Bronchial epithelial cell (primary cell): ENCODE results near the gene CDK6. TPM values are rescaled to one million over a fixed set of nuclear protein-coding genes. Genes with fewer than 3 reads are reported as not detected.

Source experiments
- DNase-seq: peaks from one replicate; pipeline ENCODE4 v3.0.0-alpha.2; 2010; ENCODE audit warnings: low read depth
- FAIRE-seq: peaks from 2 replicates; lab custom pipeline; 2011; peaks lifted over from hg19 to GRCh38; lab: Jason Lieb, UNC
- H3K27me3 ChIP-seq: 2 replicates; pipeline ENCODE4 v1.5.1; 2011; ENCODE audit warnings: low read length; ENCODE audit not compliant: control insufficient read depth, insufficient read depth
- H3K36me3 ChIP-seq: 2 replicates; pipeline ENCODE4 v1.5.1; 2011; ENCODE audit warnings: low read length; ENCODE audit not compliant: control insufficient read depth, insufficient read depth
- H3K4me3 ChIP-seq: 2 replicates; pipeline ENCODE4 v1.5.1; 2011; ENCODE audit warnings: mild to moderate bottlenecking, low read depth, low read length, control low read depth
- total RNA-seq: library from RNA; depleted of rRNA; stranded (reverse); fragments of >200 nt; gene quantifications from 2 replicates; pipeline ENCODE4 v1.2.1, GENCODE V29; 2014
- TF ChIP-seq, protein P1 (sequence below): IDR thresholded peaks from 2 replicates; pipeline ENCODE4 v1.5.1; 2011; ENCODE audit warnings: mild to moderate bottlenecking, moderate library complexity, low read length, control low read depth, inconsistent platforms; ENCODE audit not compliant: insufficient read depth, severe bottlenecking

The CDK6 gene
- total RNA-seq, 1 donor from 2014 or later, result 52.9 TPM

DNA sequence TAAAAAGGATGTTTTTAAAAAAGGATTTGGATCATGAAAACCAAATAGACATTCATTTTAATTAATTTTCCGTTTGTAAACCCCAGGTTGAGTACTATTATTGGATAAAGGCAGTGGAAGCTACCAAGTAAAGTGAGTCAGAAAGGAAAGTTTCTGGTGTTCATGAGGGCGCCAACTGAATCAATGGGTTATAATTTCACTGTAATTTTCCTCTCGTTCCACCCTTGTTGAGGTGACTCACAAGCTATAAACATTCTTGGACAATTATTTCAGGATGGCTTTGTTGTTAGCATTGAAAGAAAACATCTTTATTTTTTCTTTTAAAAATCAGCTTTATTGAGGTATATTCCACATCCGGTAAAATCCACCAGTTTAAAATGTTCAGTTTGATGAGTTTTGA is 241.1 kb downstream of the CDK6 start:
- H3K27me3 ChIP-seq, result no peaks in the 10 kb centered on the region
- H3K4me3 ChIP-seq, result no peak overlapping the region
- FAIRE-seq, result no peak
- peak; percentile 35 for DNase-seq
- TF ChIP-seq, protein P1, sequence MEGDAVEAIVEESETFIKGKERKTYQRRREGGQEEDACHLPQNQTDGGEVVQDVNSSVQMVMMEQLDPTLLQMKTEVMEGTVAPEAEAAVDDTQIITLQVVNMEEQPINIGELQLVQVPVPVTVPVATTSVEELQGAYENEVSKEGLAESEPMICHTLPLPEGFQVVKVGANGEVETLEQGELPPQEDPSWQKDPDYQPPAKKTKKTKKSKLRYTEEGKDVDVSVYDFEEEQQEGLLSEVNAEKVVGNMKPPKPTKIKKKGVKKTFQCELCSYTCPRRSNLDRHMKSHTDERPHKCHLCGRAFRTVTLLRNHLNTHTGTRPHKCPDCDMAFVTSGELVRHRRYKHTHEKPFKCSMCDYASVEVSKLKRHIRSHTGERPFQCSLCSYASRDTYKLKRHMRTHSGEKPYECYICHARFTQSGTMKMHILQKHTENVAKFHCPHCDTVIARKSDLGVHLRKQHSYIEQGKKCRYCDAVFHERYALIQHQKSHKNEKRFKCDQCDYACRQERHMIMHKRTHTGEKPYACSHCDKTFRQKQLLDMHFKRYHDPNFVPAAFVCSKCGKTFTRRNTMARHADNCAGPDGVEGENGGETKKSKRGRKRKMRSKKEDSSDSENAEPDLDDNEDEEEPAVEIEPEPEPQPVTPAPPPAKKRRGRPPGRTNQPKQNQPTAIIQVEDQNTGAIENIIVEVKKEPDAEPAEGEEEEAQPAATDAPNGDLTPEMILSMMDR, result no peak
- H3K36me3 ChIP-seq, result no peaks in the 10 kb centered on the region

DNA sequence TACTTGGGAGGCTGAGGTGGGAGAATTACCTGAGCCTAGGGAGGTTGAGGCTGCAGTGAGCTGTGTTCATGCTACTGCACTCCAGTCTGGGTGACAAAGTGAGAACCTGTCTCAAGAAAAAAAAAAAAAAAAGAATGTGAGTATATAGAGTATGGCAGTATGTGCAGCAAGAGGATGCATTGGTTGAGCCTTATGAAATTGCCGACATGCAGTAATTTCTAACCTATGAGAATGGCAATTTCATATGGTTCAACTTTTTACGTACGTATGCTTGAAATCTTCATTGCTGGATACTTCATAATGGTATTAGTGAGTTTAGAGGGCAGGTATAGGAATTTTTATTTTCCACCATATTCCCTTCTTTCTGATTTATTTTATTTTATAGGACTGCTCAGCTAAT is 241.6 kb downstream of the CDK6 start:
- Histone ChIP-seq H3K36me3 (no peaks in the 10 kb centered on the region), H3K4me3 (no peak overlapping the region), H3K27me3 (no peaks in the 10 kb centered on the region)
- FAIRE-seq (no peak), DNase-seq (no peak)
- TF ChIP-seq, protein P1, result no peak

DNA sequence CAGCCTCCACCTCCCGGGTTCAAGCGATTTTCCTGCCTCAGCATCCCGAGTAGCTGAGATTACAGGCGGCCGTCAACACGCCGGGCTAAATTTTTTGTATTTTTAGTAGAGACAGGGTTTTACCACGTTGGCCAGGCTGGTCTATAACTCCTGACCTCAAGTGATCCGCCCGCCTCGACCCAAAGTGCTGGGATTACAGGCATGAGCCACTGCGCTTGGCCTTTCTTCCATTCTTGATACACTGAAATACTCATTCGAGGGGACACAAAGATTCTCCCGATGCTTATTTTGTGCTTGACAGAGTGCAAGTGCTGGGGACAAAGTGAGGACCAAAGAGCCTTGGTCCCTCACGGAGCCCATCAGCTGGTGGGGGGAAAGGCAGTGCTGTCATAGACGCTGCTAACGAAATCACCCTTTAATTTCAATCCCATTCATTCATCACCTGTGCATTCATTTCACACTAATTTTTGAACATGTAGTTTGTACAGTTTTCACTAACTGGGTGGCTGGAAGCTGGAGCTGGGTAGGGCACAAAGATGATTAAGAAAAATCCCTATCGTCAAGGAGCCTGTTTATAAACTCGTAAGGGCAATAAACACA is 245.6 kb downstream of the CDK6 start:
- no peaks in the 10 kb centered on the region for H3K36me3 ChIP-seq
- H3K27me3 ChIP-seq, result no peaks in the 10 kb centered on the region
- no peak for FAIRE-seq
- TF ChIP-seq, protein P1, result no peak
- H3K4me3 ChIP-seq, result peak overlapping the region; percentile 77
- no peak for DNase-seq

DNA sequence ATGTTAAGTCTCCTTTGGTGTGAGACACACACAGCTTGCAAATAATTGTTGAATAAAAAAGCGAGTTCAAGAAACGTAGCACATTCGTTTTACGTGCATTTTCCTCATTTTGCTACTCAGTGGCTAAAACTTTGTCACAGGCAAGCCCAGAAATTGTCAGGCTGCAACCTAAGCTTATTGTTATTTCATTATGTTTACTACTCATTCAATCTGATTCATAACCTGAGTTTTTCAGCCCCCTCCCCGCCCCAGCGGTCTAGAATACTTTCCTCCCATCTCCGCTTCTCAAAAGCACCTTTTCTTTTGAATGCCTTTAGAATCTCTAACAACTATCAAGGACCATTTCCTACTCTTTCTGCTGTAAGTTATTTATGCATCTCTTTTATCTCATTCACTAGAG is 247.3 kb downstream of the CDK6 start:
- Histone ChIP-seq H3K4me3 (peak overlapping the region; percentile 77), H3K27me3 (no peaks in the 10 kb centered on the region), H3K36me3 (no peaks in the 10 kb centered on the region)
- DNase-seq (no peak), FAIRE-seq (no peak)
- TF ChIP-seq, protein P1, result no peak

DNA sequence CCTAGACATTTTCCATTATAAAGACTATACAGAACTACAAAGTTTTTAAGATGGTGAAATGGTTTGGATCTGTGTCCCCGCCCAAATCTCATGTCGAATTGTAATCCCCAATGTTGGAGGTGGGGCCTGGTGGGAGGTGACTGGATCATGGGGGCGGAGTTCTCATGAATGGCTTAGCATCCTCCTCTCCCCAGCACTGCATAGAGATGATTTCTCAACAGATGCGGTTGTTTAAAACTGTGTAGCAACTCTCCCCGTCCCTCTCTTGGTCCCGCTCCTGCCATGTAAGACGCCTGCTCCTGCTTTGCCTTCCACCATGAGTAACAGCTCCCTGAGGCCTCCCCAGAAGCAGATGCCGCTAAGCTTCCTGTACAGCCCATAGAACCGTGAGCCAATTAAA is 247.8 kb downstream of the CDK6 start:
- FAIRE-seq (no peak), DNase-seq (no peak)
- TF ChIP-seq, protein P1, result no peak
- Histone ChIP-seq H3K27me3 (no peaks in the 10 kb centered on the region), H3K4me3 (peak overlapping the region; percentile 77), H3K36me3 (no peaks in the 10 kb centered on the region)

DNA sequence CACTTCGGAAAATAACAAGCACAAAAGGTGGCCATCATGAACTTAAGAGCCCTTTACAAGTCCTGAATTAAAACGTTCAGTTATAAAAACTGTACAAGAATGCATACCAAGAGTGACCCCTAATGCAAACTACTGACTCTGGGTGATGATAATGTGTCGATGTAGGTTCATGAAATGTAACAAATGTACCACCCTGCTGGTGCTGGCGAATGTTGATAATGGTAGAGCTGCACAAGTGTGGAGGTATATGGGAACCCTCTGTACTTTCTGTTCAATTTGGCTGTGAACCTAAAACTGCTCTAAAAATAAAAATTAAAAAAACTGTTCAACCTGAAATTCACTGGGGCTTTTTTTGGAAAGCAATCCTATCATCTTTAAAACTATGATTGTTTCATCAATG is 249.5 kb downstream of the CDK6 start:
- DNase-seq (no peak), FAIRE-seq (no peak)
- Histone ChIP-seq H3K27me3 (no peaks in the 10 kb centered on the region), H3K36me3 (no peaks in the 10 kb centered on the region), H3K4me3 (no peak overlapping the region)
- TF ChIP-seq, protein P1, result no peak
